Measurements from ENCODE around the gene FAM110D.

Gene FAM110D

DNA sequence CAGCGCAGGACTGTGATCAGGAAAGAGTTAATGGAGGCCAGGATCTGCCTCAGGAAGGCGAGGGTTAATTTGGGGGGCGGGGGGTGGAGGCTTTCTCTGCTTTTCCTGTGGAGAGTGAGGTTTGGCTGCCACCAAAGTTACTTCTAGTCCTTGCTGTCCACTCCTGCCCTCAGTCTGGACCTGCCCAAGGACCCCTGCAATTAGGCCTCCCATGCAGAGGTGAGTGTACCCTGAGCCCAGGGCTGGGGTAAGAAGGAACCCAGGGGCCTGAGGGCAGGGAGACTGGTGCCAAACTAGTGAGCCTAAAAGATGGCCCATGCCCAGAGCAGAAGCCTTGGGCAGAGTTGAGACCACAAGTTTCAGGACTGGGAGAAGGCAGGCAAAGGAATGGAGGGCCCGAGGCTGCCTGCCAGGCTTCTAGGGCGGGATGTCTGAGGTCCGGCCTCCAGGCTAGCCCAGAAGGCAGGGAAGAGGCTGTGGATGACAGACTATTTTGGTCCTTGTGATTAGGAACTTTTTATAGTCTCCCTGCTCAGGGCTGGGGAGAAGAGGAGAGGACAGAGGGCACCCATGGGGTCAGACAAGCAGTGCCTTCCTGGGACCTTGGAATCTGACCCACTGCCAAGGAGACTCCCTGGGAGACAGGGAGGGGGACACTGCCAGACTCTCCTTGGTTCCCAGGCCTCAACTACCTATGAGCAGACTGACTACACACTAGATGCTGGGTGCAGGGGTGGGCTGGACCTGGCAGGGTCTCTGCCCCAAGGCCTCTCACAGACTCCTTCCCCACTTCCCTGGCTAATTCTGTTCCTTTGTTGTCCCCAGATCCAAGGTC lies at the start of gene FAM110D:
Gene FAM110D (plus strand): TSS at position 172 of the 835 bp plus-strand sequence. CDS start 2,213 bp downstream, outside the sequence.
- no peak for DNase-seq

DNA sequence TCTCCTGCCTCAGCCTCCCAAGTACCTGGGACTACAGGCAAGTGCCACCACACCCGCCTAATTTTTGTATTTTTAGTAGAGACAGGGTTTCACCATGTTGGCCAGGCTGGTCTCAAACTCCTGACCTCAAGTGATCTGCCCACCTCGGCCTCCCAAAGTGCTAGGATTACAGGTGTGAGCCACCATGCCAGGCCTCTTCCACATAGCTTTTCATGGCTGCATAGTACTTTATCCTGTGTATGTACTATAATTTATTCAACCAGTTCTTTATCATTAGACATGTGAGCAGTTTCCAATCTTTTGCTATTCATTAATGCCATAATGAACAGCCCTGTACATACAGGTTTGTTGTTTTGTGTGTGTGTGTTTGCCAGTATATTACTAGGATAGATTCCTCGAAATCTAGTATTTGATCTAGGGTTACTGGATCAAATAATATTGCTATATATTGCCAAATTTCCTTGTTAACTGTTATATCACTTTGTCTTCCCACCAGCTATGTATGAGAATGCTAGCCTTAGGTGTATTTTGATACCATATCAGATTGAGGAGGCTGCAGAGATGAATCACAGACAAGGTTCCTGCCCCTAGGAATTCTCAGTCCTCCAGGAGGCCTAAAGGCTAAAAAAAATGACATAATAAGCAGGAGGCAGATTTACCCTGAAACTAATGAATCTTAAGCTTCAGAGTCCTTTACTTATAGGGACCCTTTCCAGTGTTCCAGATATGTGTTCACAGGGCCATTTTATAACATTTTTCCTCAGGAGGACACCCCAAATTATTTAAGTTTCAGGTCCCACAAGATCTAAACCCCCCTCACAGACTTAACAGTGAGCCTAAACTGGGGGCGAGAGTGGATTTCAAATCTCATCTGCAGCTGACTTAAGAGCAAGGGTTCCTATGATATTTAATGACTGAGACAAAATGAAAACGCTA lies 49.4 kb upstream of the FAM110D start:
- DNase-seq, result no peak

DNA sequence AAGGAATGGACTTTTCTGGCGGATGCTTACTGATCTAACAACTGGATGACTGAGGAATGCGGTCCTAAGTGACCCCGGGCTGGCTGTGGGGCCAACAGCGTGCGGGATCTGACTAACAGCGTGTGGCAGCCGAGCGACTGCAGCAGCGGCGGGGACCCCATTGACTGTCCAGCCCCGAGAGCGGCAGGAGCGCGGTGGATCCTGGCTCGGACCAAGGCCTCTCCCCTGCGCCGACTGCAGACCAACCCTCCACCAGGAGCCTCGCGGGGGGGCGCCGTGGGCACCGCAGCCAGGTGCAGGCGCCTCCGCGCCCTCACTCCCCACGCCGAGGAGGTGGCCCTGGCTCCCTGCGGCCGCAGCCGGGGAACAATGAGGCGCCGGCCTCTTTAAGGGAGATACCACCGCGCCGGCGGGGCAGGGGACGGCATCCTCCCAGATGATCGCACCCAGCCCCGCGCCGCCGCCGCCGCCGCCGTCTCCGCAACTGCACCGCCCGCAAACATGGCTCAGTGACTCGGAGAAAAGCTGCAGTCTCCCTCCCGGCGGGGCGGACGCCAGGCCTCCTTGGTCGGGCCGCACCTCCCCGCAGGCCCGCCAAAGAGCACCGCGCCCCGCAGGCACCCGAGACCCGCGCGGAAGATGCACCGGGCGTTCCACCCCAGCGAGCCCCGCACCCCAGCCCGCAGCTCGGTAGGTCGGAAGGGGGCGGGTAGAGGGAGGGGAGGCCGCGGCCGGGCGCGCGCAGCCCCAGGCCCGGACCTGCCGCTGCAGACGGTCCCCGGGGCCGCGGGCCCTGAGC lies 47.9 kb upstream of the FAM110D start:
- DNase-seq, result peak; percentile 63 to 81

DNA sequence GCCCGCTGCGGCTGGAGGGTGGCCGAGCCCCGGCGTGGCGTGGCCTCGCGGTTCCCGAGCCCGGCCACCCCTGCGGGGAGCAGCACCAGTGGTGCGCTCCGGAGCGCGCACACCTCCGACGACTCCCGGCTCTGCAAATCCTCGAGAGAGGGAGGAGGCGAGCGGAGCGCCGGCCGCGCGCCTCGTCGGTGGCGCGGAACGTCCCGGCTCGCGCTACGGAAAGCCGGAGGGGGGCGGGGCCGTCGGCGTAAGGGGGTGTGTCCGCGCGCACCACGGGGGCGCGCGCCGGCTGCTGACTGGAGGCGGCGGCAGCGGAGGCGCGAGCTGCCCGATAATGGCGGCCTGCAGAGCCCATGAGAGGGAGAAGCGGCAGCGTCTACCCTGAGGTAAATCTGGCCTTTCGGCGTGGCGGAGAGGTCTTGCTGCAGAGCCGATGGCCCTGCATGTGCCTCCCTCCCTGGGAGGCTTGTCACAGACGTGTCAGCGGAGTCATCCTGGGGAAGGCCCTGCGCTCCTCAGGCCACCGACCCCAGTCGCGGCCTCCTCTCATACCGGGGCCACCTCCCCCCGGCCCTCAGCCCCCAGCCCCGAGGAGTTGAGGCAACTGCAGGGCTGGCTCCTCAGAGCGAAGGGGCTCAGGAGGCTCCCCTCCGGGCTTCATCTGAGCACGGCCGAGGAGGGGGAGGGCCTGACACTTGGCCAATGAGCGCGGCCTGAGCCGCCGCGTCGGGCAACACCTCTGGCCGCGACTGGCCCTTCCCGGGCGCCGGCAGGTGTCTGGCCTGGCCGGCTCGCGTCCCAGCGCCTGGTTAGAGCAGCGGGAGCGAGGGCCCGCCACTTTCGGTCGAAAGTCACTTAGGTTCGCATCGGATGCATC lies 47.1 kb upstream of the FAM110D start, which contains the start of gene PDIK1L:
Gene PDIK1L (plus strand): TSS at position 295 of the 877 bp plus-strand sequence. CDS start 2,485 bp downstream, outside the sequence.
- peak; percentile 93 to 96 for DNase-seq

- peak in 1 of 2 donors; percentile 22 for DNase-seq
These were observed 46.5 kb upstream of the FAM110D start for GRCh38 chr1:26112407-26112775.

DNA sequence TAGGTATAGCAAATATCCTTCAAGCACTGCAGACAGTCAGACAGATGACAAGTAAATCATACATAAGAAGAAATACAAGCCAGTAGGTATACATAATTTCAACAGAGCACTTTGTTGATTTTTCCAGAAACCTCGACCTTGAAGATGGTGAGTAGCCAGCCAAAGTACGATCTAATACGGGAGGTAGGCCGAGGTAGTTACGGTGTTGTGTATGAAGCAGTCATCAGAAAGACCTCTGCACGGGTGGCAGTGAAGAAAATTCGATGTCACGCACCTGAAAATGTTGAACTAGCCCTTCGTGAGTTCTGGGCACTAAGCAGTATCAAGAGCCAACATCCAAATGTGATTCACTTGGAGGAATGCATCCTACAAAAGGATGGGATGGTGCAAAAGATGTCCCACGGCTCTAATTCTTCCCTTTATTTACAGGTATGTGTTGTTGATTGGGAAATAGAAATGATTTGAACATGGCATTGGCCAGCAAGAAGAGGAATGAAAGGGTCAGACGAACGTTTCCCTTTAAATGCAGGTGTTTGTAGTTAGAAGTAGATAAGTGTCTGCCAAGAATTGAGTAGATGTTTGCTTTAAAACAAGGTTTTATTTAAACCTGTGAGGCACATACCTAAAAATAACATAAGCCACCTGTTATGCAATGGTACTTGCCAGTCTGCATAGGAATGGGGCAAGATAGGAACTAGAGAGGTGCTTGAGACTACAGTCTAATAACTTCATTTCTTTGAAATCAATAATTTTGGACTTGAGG lies 44.5 kb upstream of the FAM110D start:
- DNase-seq, result no peak

GRCh38 chr1:26119892-26120608 lies 38.8 kb upstream of the FAM110D start:
- DNase-seq, result no peak

- no peak for DNase-seq
These were observed 36.8 kb upstream of the FAM110D start for GRCh38 chr1:26121854-26122773.

DNA sequence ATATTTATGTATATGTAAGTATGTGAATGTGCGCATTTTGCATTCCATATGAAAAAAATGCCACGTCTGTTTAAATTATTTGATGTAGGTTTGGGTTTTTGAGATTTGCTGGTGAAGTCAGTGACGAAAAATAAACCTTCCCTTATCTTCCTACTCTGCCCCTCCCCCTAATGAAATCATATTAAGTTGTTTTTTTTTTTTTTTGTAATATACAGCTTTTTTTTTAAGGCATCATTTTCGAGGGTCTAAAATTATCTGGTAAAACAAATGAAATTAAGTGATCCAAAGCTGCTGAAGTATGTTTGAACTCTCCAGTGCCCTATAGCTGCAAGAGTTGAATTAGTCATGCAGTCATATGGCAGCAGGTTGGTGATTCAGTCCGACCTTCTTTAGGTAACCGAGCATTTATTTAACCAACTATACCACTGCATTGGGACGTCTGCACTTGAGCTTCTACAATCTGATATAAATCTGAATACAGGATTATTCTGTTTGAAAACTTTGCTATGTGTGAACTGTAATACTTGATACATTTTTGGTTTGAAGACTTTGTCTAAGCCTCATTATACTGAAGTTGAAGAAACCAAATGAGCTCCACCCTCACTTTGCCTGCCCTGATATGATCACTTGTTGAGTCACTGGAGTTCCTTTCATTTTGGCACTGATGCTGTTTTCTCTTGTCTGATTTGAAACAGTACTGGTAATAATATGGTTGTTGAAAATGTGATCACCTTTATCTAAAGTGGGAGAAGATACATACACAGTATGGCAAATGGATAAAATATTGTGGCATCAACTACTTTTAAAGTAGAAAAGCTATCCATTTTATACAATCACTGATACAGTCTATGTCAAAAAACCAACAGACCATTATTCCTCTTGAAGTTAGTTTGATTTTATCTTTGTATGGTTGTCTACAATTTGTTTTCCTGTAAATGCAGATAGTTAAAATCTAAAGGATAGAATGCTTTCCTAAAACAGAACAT lies 35.6 kb upstream of the FAM110D start:
- DNase-seq, result peak in 1 of 2 donors; percentile 41

- no peak for DNase-seq
These were observed 34.2 kb upstream of the FAM110D start for GRCh38 chr1:26124418-26125331.

- no peak for DNase-seq
These were observed 33.5 kb upstream of the FAM110D start for GRCh38 chr1:26125382-26125781.

DNA sequence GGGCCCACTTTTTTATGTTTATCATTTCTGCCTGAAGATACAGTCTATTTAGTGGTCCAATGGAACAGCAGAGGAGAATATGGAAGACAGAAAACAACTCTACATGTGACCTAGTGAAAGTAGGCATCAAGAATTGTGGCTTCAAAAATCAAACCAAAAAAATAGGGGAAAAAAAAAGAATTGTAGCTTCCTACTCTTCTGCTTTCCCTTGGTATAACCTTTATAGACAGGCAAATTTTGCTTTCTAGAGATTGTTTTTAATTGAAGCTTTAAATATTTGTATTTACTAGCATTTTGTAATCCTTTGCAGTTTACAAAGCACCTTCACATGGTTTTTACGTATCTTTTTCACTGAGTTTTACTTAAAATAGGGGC lies 32.9 kb upstream of the FAM110D start:
- no peak for DNase-seq

DNA sequence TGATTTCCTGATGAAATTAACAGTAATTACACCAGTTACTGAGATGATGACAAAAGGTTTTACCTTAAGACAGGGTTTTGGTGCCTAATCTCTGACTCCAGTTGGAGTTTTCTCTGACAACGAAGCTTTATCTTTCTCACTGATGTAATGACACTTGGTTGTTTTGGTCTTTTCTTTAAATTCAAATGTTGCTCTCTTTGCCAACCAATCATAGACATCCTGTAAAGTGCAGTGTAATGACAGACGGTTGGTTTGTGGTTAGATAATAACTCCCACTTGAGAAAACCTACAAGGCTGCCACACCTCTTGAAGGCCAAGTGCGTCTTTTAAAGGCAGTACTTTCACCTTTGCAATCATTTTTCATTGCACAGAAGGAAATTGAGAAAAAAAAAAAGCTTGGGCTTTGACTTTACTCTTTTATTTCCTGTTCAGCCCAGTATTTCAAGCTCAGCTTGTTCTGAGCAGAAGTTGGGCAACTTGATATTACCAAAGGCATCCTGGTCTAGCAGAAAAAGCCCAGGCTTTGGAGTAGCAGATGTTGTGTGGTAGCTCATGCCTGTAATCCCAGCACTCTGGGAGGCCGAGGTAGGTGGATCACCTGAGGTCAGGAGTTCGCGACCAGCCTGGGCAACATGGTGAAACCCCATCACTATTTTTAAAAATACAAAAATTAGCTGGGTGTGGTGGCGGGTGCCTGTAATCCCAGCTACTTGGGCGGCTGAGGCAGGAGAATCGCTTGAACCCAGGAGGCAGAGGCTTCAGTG lies 32.4 kb upstream of the FAM110D start:
- peak; percentile 68 to 90 for DNase-seq

DNA sequence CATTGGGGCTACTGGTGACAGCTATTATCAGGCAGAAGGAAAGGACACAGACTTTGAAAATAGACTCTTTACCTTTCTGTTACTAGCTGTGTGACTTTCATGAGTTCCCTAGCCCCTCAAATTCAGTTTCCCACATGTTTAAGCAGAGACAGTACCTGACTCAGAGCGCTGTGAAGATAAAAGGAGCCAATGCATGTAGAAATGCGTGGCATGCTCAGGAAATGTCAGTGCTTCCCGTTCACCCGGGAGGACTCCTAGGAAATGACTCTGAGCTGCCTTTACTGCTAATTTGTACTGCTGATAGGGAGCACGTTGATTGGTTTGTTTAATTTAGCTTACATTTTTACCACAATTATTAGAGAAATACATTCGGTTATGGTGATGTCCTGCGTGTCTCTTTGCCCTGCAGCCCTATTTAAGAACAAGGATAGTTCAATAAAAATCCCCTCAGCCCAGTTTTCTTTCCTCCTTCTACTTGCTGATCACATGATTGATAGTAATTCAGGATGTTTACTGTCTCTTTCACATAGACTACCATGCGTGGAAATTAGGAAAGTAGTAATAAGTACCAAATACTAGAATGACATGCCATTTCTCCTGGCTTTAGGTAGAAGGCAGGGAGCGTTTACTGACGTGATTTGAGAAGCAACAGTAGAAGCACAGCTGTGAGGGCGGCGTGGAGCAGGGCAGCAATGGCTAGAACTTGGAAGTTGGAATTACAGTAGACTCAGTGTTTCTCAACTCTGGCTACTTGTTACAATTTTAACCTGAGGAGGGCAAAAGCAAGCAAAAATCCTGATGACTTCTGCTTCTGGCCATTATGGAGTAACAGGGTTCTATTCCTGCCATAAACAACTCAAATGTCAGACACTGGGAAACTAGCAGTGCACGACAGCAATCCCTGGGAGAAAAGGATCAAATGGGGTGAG lies 31.4 kb upstream of the FAM110D start:
- DNase-seq, result peak; percentile 9 to 33

GRCh38 chr1:26129778-26130177 lies 29.1 kb upstream of the FAM110D start:
- no peak for DNase-seq

Data from CD4-positive, alpha-beta T cell treated with Interferon alpha-2 for 1 hour (primary cell).